HepG2 (cell line): ENCODE measurements around the gene SEMA3F. TPM values are rescaled to one million over a fixed set of nuclear protein-coding genes. Genes with fewer than 3 reads are reported as not detected.

Experiments
- CEBPZ ChIP-seq: IDR thresholded peaks from 2 replicates; pipeline ENCODE4 v1.6.1; 2012; ENCODE audit warnings: low read length, improper control_type of control experiment
- IRF1 ChIP-seq: sonication (generic); formaldehyde crosslinking; IDR thresholded peaks from 2 replicates; pipeline ENCODE4 v1.4.0; 2020; ENCODE audit warnings: low read depth, mild to moderate bottlenecking, missing genetic modification reagents
- KDM4B ChIP-seq: sonication (generic); formaldehyde crosslinking; IDR thresholded peaks from 2 replicates; pipeline ENCODE4 v1.4.0; 2020; ENCODE audit warnings: missing genetic modification reagents
- KDM5B ChIP-seq: sonication (generic); formaldehyde crosslinking; IDR thresholded peaks from 2 replicates; pipeline ENCODE4 v1.4.0; 2020; ENCODE audit warnings: missing genetic modification reagents, mild to moderate bottlenecking, borderline replicate concordance
- KLF9 ChIP-seq: IDR thresholded peaks from 2 replicates; pipeline ENCODE4 v1.6.1; 2016; ENCODE audit warnings: low read depth
- MAF1 ChIP-seq: sonication (generic); formaldehyde crosslinking; IDR thresholded peaks from 2 replicates; pipeline ENCODE4 v1.5.0; 2020; ENCODE audit warnings: missing genetic modification reagents, borderline replicate concordance
- MED1 ChIP-seq: sonication (generic); formaldehyde crosslinking; IDR thresholded peaks from 2 replicates; pipeline ENCODE4 v1.4.0; 2020; ENCODE audit warnings: missing genetic modification reagents
- NR2F2 ChIP-seq: IDR thresholded peaks from 2 replicates; pipeline ENCODE4 v1.6.1; 2012; ENCODE audit warnings: low read depth, inconsistent platforms, borderline replicate concordance
- RAD51 ChIP-seq: fragments of 450-650 bp; IDR thresholded peaks from 2 replicates; pipeline ENCODE4 v1.6.1; 2016; ENCODE audit warnings: borderline replicate concordance
- RARG ChIP-seq: sonication (generic); formaldehyde crosslinking; IDR thresholded peaks from 2 replicates; pipeline ENCODE4 v1.4.0; 2020; ENCODE audit warnings: low read depth, mild to moderate bottlenecking, missing genetic modification reagents
- ZBED4 ChIP-seq: sonication (generic); formaldehyde crosslinking; IDR thresholded peaks from 2 replicates; pipeline ENCODE4 v1.4.0; 2020; ENCODE audit warnings: missing genetic modification reagents, borderline replicate concordance
- ZBTB20 ChIP-seq: sonication (generic); formaldehyde crosslinking; IDR thresholded peaks from 2 replicates; pipeline ENCODE4 v1.8.1; 2023; ENCODE audit warnings: missing genetic modification reagents, low read depth, mild to moderate bottlenecking, borderline replicate concordance
- ZBTB25 ChIP-seq: IDR thresholded peaks from 2 replicates; pipeline ENCODE4 v1.6.1; 2018; ENCODE audit warnings: missing genetic modification reagents
- ZNF563 ChIP-seq: sonication (generic); formaldehyde crosslinking; IDR thresholded peaks from 2 replicates; pipeline ENCODE4 v1.8.0; 2022; ENCODE audit warnings: mild to moderate bottlenecking, moderate library complexity, missing genetic modification reagents
- ZNF775 ChIP-seq: sonication (generic); formaldehyde crosslinking; IDR thresholded peaks from 2 replicates; pipeline ENCODE4 v1.4.0; 2020; ENCODE audit warnings: missing genetic modification reagents, mild to moderate bottlenecking, moderate library complexity, borderline replicate concordance
- polyA plus RNA-seq, 8 experiments: library from polyadenylated mRNA; depleted of rRNA in 3 of 8; stranded (reverse) in 7 of 8; unstranded in 1 of 8; fragments of >200 nt; fragmentation: Illumina TruSeq in 4 of 8; extraction: Trizol in 4 of 8; gene quantifications; 2 replicates each; pipeline versions ENCODE4 v1.2.1 to v1.2.3, GENCODE V29; 2011 to 2016; ENCODE audit warnings: low read depth in 4 of 8, missing spikeins in 1 of 8, mixed read lengths in 1 of 8; ENCODE audit not compliant: insufficient read depth in 1 of 8
- total RNA-seq, 5 experiments: library from RNA; depleted of rRNA; stranded (reverse); fragments of >200 nt; fragmentation: Illumina TruSeq; extraction: Trizol; gene quantifications; 2 replicates each; pipeline ENCODE4 v1.2.3, GENCODE V29; 2016; ENCODE audit warnings: low read depth in 1 of 5
- TF ChIP-seq, protein P1 (sequence below): sonication (generic); formaldehyde crosslinking; IDR thresholded peaks from 2 replicates; pipeline ENCODE4 v1.5.0; 2020; ENCODE audit warnings: mild to moderate bottlenecking, missing genetic modification reagents
- TF ChIP-seq, protein P2 (sequence below): IDR thresholded peaks from 2 replicates; pipeline ENCODE4 v1.6.1; 2016; ENCODE audit warnings: missing genetic modification reagents, missing compliant biosample characterization
- TF ChIP-seq, protein P3 (sequence below): sonication (generic); formaldehyde crosslinking; IDR thresholded peaks from 2 replicates; pipeline ENCODE4 v1.8.1; 2023; ENCODE audit warnings: mild to moderate bottlenecking, missing genetic modification reagents

The SEMA3F gene
- total and polyA plus RNA-seq, 2 of the 13 experiments (the other 11 are each of a cell fraction or from before 2014, with no cell fraction given): 7.6 to 17.2 TPM

DNA sequence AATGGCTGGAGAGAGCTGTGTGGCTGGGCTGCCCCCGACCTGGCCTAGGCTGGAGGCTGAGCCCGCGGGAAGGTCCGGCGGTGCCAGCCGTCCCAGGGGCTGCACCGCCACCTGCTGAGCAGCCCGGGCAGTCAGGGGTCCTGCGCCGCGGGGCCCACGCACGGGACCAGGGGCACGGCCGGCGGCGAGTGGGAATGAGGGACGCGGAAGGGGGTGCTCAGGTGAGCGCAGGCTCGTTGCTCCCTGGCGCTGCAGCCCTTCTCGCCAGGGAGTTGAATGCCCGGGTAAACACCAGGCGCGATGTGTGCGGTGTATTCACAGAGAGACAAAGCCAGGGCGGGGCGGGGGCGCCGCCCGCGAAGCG lies 666 bp upstream of the SEMA3F start (continued):
- TF ChIP-seq, protein P1, sequence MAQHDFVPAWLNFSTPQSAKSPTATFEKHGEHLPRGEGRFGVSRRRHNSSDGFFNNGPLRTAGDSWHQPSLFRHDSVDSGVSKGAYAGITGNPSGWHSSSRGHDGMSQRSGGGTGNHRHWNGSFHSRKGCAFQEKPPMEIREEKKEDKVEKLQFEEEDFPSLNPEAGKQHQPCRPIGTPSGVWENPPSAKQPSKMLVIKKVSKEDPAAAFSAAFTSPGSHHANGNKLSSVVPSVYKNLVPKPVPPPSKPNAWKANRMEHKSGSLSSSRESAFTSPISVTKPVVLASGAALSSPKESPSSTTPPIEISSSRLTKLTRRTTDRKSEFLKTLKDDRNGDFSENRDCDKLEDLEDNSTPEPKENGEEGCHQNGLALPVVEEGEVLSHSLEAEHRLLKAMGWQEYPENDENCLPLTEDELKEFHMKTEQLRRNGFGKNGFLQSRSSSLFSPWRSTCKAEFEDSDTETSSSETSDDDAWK (CRISPR knock-in tag): no peak
- TF ChIP-seq ZBTB20 (CRISPR knock-in tag): no peak
- TF ChIP-seq ZNF563 (CRISPR knock-in tag): no peak
- 0 out of 2 replicates have a peak, but pooled peaks have one; percentile 34 for TF ChIP-seq ZBED4 (CRISPR knock-in tag)
- no peak for TF ChIP-seq KDM4B (CRISPR knock-in tag)
- no peak for TF ChIP-seq CEBPZ
- no peak for TF ChIP-seq IRF1
- TF ChIP-seq RAD51: no peak
- TF ChIP-seq RARG: no peak
- TF ChIP-seq, protein P2, sequence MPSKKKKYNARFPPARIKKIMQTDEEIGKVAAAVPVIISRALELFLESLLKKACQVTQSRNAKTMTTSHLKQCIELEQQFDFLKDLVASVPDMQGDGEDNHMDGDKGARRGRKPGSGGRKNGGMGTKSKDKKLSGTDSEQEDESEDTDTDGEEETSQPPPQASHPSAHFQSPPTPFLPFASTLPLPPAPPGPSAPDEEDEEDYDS (CRISPR knock-in tag): no peak
- no peak for TF ChIP-seq KLF9 (CRISPR knock-in tag)
- no peak for TF ChIP-seq ZBTB25
- no peak for TF ChIP-seq KDM5B (CRISPR knock-in tag)
- TF ChIP-seq ZNF775: no peak
- TF ChIP-seq MED1 (CRISPR knock-in tag): no peak
- TF ChIP-seq, protein P3, sequence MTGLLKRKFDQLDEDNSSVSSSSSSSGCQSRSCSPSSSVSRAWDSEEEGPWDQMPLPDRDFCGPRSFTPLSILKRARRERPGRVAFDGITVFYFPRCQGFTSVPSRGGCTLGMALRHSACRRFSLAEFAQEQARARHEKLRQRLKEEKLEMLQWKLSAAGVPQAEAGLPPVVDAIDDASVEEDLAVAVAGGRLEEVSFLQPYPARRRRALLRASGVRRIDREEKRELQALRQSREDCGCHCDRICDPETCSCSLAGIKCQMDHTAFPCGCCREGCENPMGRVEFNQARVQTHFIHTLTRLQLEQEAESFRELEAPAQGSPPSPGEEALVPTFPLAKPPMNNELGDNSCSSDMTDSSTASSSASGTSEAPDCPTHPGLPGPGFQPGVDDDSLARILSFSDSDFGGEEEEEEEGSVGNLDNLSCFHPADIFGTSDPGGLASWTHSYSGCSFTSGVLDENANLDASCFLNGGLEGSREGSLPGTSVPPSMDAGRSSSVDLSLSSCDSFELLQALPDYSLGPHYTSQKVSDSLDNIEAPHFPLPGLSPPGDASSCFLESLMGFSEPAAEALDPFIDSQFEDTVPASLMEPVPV (CRISPR knock-in tag): no peak
- no peak for TF ChIP-seq MAF1 (CRISPR knock-in tag)
- TF ChIP-seq NR2F2: no peak
